ENCODE measurements around the gene VOPP1. TPM values are rescaled to one million over a fixed set of nuclear protein-coding genes. Genes with fewer than 3 reads are reported as not detected.
A peak's percentile ranks its signal among the peaks of the same experiment; 100 is the strongest.

Gene VOPP1
- total and polyA plus RNA-seq, 5 experiments from 2014 or later, result 19.5 to 48.9 (median 31.5) TPM

DNA sequence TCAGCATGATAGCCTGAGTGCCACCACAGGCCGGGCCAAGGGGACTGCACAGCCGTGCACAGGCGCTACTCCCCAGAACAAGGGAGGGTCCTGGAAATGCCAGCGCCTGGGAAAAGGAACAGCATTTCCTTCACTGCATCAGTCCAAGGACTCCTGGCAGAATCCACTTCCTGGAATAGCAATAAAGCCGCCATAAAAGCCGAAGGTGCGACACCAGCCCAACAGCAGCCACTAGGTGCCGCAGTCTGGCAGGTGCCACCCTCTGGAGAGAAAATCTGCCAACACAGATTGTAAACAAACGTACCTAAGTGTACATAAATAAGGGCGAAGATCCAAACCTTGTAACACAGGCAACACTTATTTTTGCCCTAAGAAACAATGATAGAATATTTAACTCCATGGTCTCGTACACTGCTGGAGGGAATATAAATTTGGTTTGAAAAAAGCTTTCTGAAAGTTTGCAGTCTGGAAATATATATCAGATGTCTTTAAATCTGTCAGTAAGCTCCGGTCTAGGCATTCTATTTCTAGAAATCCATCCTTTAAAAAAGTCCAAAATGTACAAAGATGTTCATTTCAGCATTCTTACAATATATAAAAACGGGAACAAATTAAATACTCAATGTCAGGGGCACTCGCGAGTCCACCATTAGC, 22.2 kb downstream of the VOPP1 start:
- ATAC-seq, result no peak
- no peak overlapping the region for H3K4me3 Mint-ChIP-seq
- POLR2A ChIA-PET, result no interaction called here
- H3K4me1 Mint-ChIP-seq, result peaks cover 42 to 94% (median 85%) of the 10 kb centered on the region in 4 donors
- H3K9me3 Mint-ChIP-seq, result no peaks in the 10 kb centered on the region
- H3K27ac Mint-ChIP-seq, result no peak overlapping the region
- DNase-seq, result no peak
- H3K27me3 Mint-ChIP-seq, result no peaks in the 10 kb centered on the region
- peaks cover 0 to 15% (median 7%) of the 10 kb centered on the region in 3 donors for H3K36me3 Mint-ChIP-seq

DNA sequence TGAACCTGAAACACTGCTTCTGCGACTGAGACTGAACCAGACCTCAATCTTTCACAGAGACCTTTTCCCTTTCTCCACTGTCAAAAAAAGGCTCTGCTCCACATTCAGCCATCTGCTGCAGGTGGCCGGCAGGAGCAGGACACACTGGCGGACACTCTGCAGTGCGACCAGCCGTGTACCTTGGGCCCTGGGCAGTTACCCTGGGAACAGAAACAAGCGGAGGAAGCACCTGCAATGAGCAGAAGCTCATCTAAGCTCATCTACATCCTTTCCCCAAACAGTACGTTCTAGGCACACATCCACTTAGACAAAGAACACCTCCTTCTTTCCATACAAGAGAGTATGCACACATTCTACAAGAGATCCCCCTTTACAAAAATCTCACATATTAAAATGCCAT, 22.8 kb downstream of the VOPP1 start:
- Mint-ChIP-seq H3K4me3 (peak overlapping the region in 1 of 10 donors; percentile 13), H3K4me1 (peaks cover 38 to 92% (median 83%) of the 10 kb centered on the region in 4 donors), H3K36me3 (peaks cover 0 to 11% (median 7%) of the 10 kb centered on the region in 3 donors), H3K27me3 (no peaks in the 10 kb centered on the region), H3K27ac (peak overlapping the region in 1 of 10 donors; percentile 46), H3K9me3 (no peaks in the 10 kb centered on the region)
- ATAC-seq (no peak), DNase-seq (no peak)
- POLR2A ChIA-PET, result no interaction called here

DNA sequence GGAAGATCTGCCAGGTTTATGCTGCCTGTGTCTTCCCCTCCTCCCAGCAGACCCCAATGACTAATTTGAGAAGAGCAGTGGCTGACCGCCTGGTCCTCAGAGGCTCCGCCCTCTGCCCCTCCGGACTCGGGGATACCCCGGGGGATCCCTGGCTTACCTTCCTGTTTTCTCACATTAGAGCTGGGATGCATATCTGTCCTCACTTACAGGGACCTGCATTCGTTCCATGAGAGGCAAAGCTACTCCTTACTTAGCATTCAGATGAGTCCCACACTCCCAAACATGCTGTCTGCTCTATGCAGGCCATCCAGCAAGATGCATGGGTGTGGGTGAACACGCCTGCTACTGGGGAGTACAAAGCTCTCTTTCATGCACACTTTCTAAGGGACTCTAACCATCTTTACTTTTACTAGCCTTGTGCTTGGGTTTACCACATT, 24.0 kb downstream of the VOPP1 start:
- Mint-ChIP-seq H3K4me3 (no peak overlapping the region), H3K9me3 (no peaks in the 10 kb centered on the region), H3K27ac (peak overlapping the region in 4 of 10 donors; percentile 13 to 60 (median 52)), H3K4me1 (peaks cover 28 to 91% (median 78%) of the 10 kb centered on the region in 4 donors), H3K27me3 (no peaks in the 10 kb centered on the region), H3K36me3 (peaks cover 7 to 13% (median 13%) of the 10 kb centered on the region in 3 donors)
- ATAC-seq (no peak), DNase-seq (no peak)
- POLR2A ChIA-PET, result no interaction called here

DNA sequence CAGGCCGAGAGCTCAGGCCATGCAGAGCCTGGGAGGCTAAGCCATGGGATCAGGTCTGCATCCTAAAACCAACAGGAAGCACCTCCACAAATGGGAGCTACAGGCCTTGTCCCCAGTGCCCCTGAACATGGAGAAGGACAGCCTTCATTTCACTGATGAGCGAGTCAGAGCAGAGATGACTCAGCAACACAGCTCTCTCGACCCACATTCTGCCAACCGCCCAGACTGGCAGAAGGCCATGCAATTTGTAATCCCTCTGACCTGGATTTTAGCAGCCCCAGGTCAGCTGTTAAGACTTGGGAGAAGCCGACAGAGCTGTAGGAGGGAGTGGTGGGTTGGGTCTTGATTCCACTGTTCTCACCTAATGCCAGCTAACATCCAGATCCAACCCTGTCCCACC, 25.5 kb downstream of the VOPP1 start:
- no peak for ATAC-seq
- H3K9me3 Mint-ChIP-seq, result no peaks in the 10 kb centered on the region

DNA sequence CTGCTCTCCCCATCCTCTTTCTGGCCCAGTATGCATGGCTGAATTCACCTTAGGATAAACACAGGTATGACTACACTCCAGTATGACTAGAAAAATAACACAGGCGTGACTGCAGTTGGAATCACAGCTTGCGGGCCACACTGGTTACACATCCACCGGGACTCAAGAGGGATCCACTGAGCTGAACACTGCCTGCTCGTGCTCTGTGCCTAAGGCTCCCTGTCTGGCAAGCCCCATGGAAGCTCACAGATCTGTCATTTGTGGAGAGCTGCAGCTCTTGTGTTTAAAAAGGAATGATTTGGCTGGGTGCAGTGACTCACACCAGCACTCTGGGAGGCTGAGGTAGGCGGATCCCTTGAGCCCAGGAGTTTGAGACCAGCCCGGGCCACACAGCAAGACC, 26.8 kb downstream of the VOPP1 start:
- Mint-ChIP-seq H3K36me3 (peaks cover 7 to 19% (median 13%) of the 10 kb centered on the region in 3 donors), H3K4me1 (peaks cover 26 to 81% (median 61%) of the 10 kb centered on the region in 4 donors), H3K27ac (peak overlapping the region in 1 of 10 donors; percentile 27), H3K27me3 (no peaks in the 10 kb centered on the region), H3K4me3 (no peak overlapping the region), H3K9me3 (no peaks in the 10 kb centered on the region)
- no peak for DNase-seq
- POLR2A ChIA-PET, result no interaction called here
- ATAC-seq, result no peak

More for the DNA sequence above, 25.5 kb downstream of the VOPP1 start:
- no peak for DNase-seq
- H3K27me3 Mint-ChIP-seq, result no peaks in the 10 kb centered on the region
- peaks cover 7 to 15% (median 13%) of the 10 kb centered on the region in 3 donors for H3K36me3 Mint-ChIP-seq
- POLR2A ChIA-PET, result no interaction called here
- H3K4me1 Mint-ChIP-seq, result peaks cover 30 to 84% (median 68%) of the 10 kb centered on the region in 4 donors
- H3K27ac Mint-ChIP-seq, result no peak overlapping the region
- H3K4me3 Mint-ChIP-seq, result no peak overlapping the region

DNA sequence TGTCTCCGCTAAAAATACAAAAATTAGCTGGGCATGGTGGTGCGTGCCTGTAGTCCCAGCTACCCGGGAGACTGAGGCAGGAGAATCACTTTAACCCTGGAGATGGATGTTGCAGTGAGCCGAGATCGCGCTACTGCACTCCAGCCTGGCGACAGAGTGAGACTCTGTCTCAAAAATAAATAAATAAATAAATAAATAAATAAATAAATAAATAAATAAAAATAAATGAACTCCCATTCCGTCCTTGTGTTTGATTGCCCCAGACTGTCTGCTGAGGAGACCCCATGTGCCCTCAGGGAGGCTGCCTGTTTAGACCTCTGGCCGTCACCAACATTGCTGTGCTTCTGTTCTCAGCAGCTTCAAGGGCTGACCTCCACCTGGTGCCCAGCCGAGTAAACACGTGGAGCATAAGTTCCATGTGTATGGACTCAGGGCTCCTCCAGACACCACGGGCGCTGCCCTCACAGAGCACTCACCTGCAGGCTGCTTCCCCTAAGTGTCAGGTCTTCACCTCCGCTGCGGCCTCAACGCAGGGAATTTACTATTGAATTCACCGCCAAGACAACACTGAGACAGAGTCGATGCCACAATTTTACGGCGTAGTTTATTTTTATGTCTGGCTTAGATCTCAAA, 32.0 kb downstream of the VOPP1 start:
- H3K4me1 Mint-ChIP-seq, result peaks cover 36 to 76% (median 60%) of the 10 kb centered on the region in 4 donors
- peaks cover 7 to 21% (median 15%) of the 10 kb centered on the region in 3 donors for H3K36me3 Mint-ChIP-seq
- H3K4me3 Mint-ChIP-seq, result peak overlapping the region in 1 of 10 donors; percentile 54
- DNase-seq (no peak), ATAC-seq (no peak)
- no peaks in the 10 kb centered on the region for H3K9me3 Mint-ChIP-seq
- no peak overlapping the region for H3K27ac Mint-ChIP-seq
- H3K27me3 Mint-ChIP-seq, result no peaks in the 10 kb centered on the region
- POLR2A ChIA-PET, result no interaction called here

DNA sequence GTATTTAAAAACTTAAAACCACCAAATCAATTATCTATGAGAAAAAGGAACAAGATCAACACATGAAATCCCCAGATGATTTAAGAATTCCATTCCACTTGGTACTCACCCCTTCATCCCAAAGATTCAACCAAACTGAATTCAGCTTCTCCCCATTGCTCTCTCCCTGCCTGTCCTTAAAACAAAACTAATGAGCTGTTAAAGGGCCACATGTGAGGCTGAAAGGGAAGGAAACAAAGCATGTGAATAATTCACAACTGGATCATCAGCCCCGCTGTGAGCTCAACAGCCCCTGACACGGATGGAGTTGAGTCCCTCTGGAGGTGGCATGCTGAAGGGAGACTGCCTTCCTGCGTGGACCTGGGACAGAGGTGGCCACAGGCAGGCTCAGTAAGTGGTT, 32.9 kb downstream of the VOPP1 start:
- H3K4me1 Mint-ChIP-seq, result peaks cover 42 to 79% (median 63%) of the 10 kb centered on the region in 4 donors
- H3K27me3 Mint-ChIP-seq, result no peaks in the 10 kb centered on the region
- peaks cover 7 to 18% (median 10%) of the 10 kb centered on the region in 3 donors for H3K36me3 Mint-ChIP-seq
- no peak for ATAC-seq
- POLR2A ChIA-PET, result interaction anchor here (1.3 kb wide), 1 partner anchor 16 kb away, joined by 4 read pairs; no protein-coding TSS in a partner anchor
- H3K4me3 Mint-ChIP-seq, result no peak overlapping the region
- no peak for DNase-seq
- no peak overlapping the region for H3K27ac Mint-ChIP-seq
- H3K9me3 Mint-ChIP-seq, result no peaks in the 10 kb centered on the region

DNA sequence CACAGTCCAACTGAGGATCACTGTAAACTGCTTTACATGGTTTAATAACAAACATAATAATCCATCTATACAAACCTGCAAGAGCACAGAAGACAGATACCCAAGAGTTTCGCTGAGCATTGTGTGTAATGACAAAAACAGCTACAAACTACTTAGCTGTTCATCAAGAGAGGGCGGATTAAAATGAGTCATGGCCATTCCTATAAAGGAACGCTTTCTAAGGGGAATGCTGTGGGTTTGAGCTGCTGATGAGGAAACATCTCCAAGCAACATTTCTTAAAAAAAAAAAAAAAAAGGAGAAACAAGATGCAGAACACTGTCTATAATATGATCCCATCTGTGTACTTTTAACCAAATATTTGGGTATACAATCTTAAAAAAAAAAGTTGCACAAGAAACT, 33.8 kb downstream of the VOPP1 start:
- peaks cover 0 to 10% (median 2%) of the 10 kb centered on the region in 3 donors for H3K36me3 Mint-ChIP-seq
- peak overlapping the region in 5 of 10 donors; percentile 2 to 87 (median 40) for H3K27ac Mint-ChIP-seq
- H3K4me1 Mint-ChIP-seq, result peaks cover 49 to 80% (median 67%) of the 10 kb centered on the region in 4 donors
- ATAC-seq (no peak), DNase-seq (no peak)
- no peaks in the 10 kb centered on the region for H3K27me3 Mint-ChIP-seq
- peak overlapping the region in 5 of 10 donors; percentile 7 to 59 (median 20) for H3K4me3 Mint-ChIP-seq
- POLR2A ChIA-PET, result interaction anchor here (1.3 kb wide), 1 partner anchor 16 kb away, joined by 4 read pairs; no protein-coding TSS in a partner anchor
- H3K9me3 Mint-ChIP-seq, result no peaks in the 10 kb centered on the region

DNA sequence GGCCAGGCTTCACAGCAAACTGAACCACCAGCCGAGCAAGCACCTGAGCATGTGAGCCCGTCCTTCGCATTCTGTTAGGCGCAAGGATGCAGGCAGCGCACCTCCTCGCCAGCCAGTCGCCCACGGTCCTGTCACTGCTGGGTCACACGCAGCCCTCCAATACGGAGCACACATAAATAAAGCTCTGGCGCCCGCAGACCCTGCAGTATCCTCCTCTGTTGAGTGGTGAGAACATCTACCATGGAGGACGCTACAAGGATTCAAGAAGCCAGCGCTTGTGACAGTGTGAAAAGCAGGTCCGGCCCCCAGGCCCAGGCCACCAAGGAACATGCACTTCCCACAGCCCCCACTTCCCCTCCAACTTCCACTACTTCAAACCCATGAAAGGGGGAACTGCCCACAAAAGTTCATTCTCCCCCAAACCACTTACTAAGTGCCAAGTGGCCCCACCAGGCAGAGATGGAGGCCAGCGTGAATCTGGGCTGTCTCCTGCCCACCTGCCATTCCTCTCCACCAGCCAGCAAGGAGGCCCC, 34.8 kb downstream of the VOPP1 start:
- H3K27me3 Mint-ChIP-seq, result no peaks in the 10 kb centered on the region
- peaks cover 59 to 87% (median 76%) of the 10 kb centered on the region in 4 donors for H3K4me1 Mint-ChIP-seq
- H3K4me3 Mint-ChIP-seq, result peak overlapping the region in 9 of 10 donors; percentile 30 to 65 (median 55)
- ATAC-seq, result no peak
- no peak for DNase-seq
- peaks cover 0 to 7% (median 2%) of the 10 kb centered on the region in 3 donors for H3K36me3 Mint-ChIP-seq
- POLR2A ChIA-PET, result no interaction called here
- peak overlapping the region in 9 of 10 donors; percentile 3 to 87 (median 60) for H3K27ac Mint-ChIP-seq
- no peaks in the 10 kb centered on the region for H3K9me3 Mint-ChIP-seq

DNA sequence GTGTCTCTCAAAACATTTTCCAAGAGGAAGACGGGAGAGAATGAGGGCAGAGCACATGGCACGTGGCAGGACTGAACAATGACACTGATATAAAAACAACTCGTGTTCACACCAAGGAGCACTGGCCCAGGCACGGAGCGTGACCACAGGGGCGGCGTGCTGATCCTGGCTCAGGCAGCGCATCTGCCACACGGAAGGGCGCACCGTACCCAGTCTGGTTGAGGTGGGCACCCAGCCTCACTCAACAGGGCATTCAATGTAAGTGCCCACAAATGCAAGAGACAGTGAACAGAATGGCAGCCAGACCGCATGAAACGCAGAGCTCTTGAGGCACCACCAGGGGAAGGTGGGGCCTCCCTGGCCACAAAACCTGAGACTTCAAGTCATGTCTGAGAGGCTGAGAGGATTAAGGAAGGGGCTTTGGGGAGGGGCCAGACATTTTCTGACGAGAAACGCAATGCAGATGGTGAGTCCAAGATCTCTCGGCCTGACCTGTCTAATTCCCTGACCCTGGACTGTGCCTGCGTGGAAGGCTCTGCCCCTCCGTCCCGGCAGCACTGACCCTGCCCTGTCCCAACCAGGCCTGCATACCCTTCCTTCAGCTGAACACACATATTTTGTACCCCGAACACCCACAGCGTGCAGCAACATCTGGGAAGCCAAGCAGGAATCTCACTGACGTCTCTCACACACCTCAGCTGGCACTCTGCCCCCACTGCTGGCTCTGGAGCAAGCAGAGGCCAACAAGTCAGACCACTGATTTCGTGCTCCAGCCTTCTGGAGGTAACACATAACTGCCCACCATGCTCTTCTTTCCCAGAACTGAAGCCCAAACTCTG, 35.5 kb downstream of the VOPP1 start:
- POLR2A ChIA-PET, result no interaction called here
- Mint-ChIP-seq H3K4me1 (peaks cover 61 to 91% (median 82%) of the 10 kb centered on the region in 4 donors), H3K4me3 (peak overlapping the region in 9 of 10 donors; percentile 25 to 65 (median 55)), H3K27ac (peak overlapping the region in 7 of 10 donors; percentile 23 to 87 (median 60)), H3K36me3 (peaks cover 0 to 7% (median 2%) of the 10 kb centered on the region in 3 donors), H3K27me3 (no peaks in the 10 kb centered on the region), H3K9me3 (no peaks in the 10 kb centered on the region)
- no peak for ATAC-seq
- DNase-seq, result peak in 2 of 10 donors; percentile 10 to 13

DNA sequence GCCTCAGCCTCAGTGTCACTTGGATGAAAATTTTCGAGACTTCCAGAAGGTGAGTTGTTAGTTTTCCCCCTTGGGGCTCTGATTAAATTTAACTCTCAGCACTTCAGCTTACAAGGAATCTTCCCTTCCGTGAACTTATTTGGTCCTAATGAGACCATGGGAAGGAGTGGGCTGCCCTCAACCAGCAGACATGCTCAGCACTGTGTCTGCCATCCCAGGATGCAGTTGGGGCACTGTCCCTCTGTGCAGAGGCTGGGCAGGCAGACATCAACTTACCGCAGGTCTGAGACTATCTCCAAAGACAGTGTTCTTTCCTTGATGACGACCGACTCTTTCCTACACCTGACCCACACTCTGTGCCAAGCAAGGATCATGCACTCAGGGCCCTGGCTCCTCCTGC, 36.7 kb downstream of the VOPP1 start:
- peak overlapping the region in 8 of 10 donors; percentile 24 to 84 (median 56) for H3K4me3 Mint-ChIP-seq
- DNase-seq, result no peak
- peaks cover 66 to 91% (median 85%) of the 10 kb centered on the region in 4 donors for H3K4me1 Mint-ChIP-seq
- H3K27me3 Mint-ChIP-seq, result no peaks in the 10 kb centered on the region
- H3K36me3 Mint-ChIP-seq, result peaks cover 0 to 6% (median 3%) of the 10 kb centered on the region in 3 donors
- H3K27ac Mint-ChIP-seq, result peak overlapping the region in 8 of 10 donors; percentile 29 to 87 (median 52)
- no peaks in the 10 kb centered on the region for H3K9me3 Mint-ChIP-seq
- POLR2A ChIA-PET, result interaction anchor here (1.1 kb wide), 1 partner anchor 66 kb away, joined by 3 read pairs; no protein-coding TSS in a partner anchor
- no peak for ATAC-seq
